Gastrocnemius medialis (tissue), 4 donors: ENCODE measurements around the gene ZNF521. TPM values are rescaled to one million over a fixed set of nuclear protein-coding genes. Genes with fewer than 3 reads are reported as not detected.

Experiments used
- ATAC-seq, 2 donors: fragments of 150-250 bp; one replicate each; pipeline ENCODE4 v1.9.1; 2016
- DNase-seq, 2 donors: peaks; one replicate each; pipeline ENCODE4 v3.0.0-alpha.2; 2019
- H3K27ac ChIP-seq, 4 donors: fragments of 200-600 bp; sonication (generic); 1 replicate in 1 of 4; 2 replicates in 3 of 4; pipeline ENCODE4 v1.5.1; 2016 to 2018; ENCODE audit warnings: mild to moderate bottlenecking in 2 of 4, moderate library complexity in 1 of 4
- H3K27me3 ChIP-seq, 3 donors: fragments of 200-600 bp; sonication (generic) in 2 of 3; 1 replicate in 1 of 3; 2 replicates in 2 of 3; pipeline versions ENCODE4 v1.5.1 to v1.6.0; 2016 to 2019; ENCODE audit warnings: mild to moderate bottlenecking in 1 of 3, moderate library complexity in 1 of 3
- H3K36me3 ChIP-seq, 2 donors: fragments of 200-600 bp; sonication (generic) in 1 of 2; one replicate each; pipeline ENCODE4 v1.5.1; 2017 to 2018
- H3K4me1 ChIP-seq, 2 donors: fragments of 200-600 bp; sonication (generic) in 1 of 2; one replicate each; pipeline ENCODE4 v1.5.1; 2016 to 2017; ENCODE audit warnings: mild to moderate bottlenecking in 2 of 2
- H3K4me3 ChIP-seq, 4 donors: fragments of 200-600 bp; sonication (generic) in 3 of 4; 1 replicate in 1 of 4; 2 replicates in 3 of 4; pipeline ENCODE4 v1.5.1; 2016 to 2019; ENCODE audit warnings: mild to moderate bottlenecking in 2 of 4
- H3K9me3 ChIP-seq, 3 donors: fragments of 200-600 bp; sonication (generic) in 2 of 3; 1 replicate in 1 of 3; 2 replicates in 2 of 3; pipeline ENCODE4 v1.5.1; 2016 to 2019
- POLR2A ChIP-seq, 2 donors: fragments of 450-650 bp; IDR thresholded peaks; one replicate each; pipeline ENCODE4 v1.6.1; 2017; ENCODE audit warnings: antibody characterized with exemption in 2 of 2, mild to moderate bottlenecking in 2 of 2, moderate library complexity in 2 of 2
- in situ Hi-C, 4 donors: fragments of 200-750 bp; cut with MboI; loops; one replicate each; pipeline versions ENCODE4 v1.15.0 to v1.8.0; 2017; ENCODE audit warnings: low sequenced_read_pairs in 4 of 4
- intact Hi-C: fragments of 100-400 bp; cut with DNase I; formaldehyde crosslinking; loops from one replicate; pipeline ENCODE4 v1.15.1; 2023; ENCODE audit warnings: low total_unique reads
- total RNA-seq, 4 donors: library from RNA; depleted of rRNA; stranded (reverse); fragments of >200 nt; gene quantifications; one replicate each; pipeline versions ENCODE4 v1.1.0 to v1.2.3, GENCODE V29; 2016
- TF ChIP-seq, protein P1 (sequence below), 5 experiments: fragments of 450-650 bp in 3 of 5; fragments of 200-600 bp in 2 of 5; sonication (generic) in 2 of 5; IDR thresholded peaks in 4 of 5; conservative IDR thresholded peaks in 1 of 5; 1 replicate in 4 of 5; 2 replicates in 1 of 5; pipeline ENCODE4 v1.5.1; 2016 to 2019; ENCODE audit warnings: antibody characterized with exemption in 5 of 5, mild to moderate bottlenecking in 3 of 5, moderate library complexity in 3 of 5

The ZNF521 gene
- total RNA-seq, 4 donors from 2014 or later = 3.5 to 15.6 (median 4.7) TPM

DNA sequence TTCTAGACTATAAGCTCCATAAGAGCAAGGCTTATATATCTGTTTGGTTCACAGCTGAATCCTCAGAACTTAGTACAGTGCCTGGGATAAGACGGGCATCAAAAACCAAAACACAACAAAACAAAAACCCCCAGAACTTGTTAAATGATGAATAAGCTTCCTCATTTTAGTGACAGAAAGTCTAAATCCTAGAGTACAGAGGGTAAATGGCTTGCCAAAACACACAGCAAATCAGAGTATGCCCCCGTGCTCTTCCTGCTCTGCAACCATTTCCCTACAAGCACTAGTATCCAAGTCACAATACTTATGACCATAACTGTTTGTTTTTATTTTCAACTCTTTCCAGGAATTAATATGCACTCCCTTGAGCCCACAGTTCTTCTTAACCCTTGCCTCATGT, 10.1 kb downstream of the ZNF521 start:
- intact Hi-C loops = no loop called here
- ATAC-seq (no peak), DNase-seq (no peak)
- in situ Hi-C loops = loop anchor here in 1 of 4 donors (25.0 kb wide), 1 partner anchor 355 kb away; no protein-coding TSS in a partner anchor
- Histone ChIP-seq H3K9me3 (no peaks in the 10 kb centered on the region), H3K27ac (no peak overlapping the region), H3K27me3 (no peaks in the 10 kb centered on the region), H3K4me1 (peaks cover 17 to 24% of the 10 kb centered on the region in 2 donors), H3K4me3 (no peak overlapping the region), H3K36me3 (no peaks in the 10 kb centered on the region)
- TF ChIP-seq, protein P1, sequence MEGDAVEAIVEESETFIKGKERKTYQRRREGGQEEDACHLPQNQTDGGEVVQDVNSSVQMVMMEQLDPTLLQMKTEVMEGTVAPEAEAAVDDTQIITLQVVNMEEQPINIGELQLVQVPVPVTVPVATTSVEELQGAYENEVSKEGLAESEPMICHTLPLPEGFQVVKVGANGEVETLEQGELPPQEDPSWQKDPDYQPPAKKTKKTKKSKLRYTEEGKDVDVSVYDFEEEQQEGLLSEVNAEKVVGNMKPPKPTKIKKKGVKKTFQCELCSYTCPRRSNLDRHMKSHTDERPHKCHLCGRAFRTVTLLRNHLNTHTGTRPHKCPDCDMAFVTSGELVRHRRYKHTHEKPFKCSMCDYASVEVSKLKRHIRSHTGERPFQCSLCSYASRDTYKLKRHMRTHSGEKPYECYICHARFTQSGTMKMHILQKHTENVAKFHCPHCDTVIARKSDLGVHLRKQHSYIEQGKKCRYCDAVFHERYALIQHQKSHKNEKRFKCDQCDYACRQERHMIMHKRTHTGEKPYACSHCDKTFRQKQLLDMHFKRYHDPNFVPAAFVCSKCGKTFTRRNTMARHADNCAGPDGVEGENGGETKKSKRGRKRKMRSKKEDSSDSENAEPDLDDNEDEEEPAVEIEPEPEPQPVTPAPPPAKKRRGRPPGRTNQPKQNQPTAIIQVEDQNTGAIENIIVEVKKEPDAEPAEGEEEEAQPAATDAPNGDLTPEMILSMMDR (IDR thresholded peaks at IDR 0.05 in 4 of 5, conservative IDR thresholded peaks at IDR 0.05 in 1 of 5) = no peak
- no peak for TF ChIP-seq POLR2A (IDR thresholded peaks at IDR 0.05)

DNA sequence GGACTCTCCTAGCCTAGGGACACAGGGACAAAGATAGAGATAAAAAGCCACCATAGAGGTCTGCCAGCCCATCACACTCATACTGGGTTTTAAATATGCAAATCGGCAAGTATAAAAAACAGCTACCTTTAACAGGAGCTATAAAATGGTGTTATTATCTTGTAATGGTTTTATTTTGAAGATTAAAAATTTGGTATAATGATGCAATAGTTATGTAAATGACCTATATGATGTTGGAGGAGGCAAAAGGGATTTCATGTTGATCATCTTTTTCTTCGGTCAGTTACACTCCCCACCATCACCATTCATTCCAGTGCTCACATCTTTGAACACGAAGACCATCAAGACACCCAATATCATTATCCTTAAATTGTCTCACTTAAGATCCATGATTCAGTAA, 11.2 kb downstream of the ZNF521 start:
- H3K36me3 ChIP-seq = no peaks in the 10 kb centered on the region
- peaks cover 7 to 14% of the 10 kb centered on the region in 2 donors for H3K4me1 ChIP-seq
- H3K27ac ChIP-seq = no peak overlapping the region
- ATAC-seq = no peak
- H3K27me3 ChIP-seq = no peaks in the 10 kb centered on the region
- in situ Hi-C loops (loop anchor here in 1 of 4 donors (25.0 kb wide), 1 partner anchor 353 kb away; no protein-coding TSS in a partner anchor), intact Hi-C loops (no loop called here)
- no peak for TF ChIP-seq POLR2A (IDR thresholded peaks at IDR 0.05)
- TF ChIP-seq, protein P1 (IDR thresholded peaks at IDR 0.05 in 4 of 5, conservative IDR thresholded peaks at IDR 0.05 in 1 of 5) = no peak
- no peak for DNase-seq
- H3K9me3 ChIP-seq = no peaks in the 10 kb centered on the region
- H3K4me3 ChIP-seq = no peak overlapping the region

- in situ Hi-C loops = loop anchor here in 1 of 4 donors (25.0 kb wide), 1 partner anchor 348 kb away; no protein-coding TSS in a partner anchor
- no peak for DNase-seq
- intact Hi-C loops = no loop called here
- Histone ChIP-seq H3K36me3 (no peaks in the 10 kb centered on the region), H3K27ac (no peak overlapping the region), H3K4me3 (no peak overlapping the region), H3K9me3 (no peaks in the 10 kb centered on the region), H3K4me1 (peaks cover 0 to 11% of the 10 kb centered on the region in 2 donors), H3K27me3 (no peaks in the 10 kb centered on the region)
- no peak for TF ChIP-seq POLR2A (IDR thresholded peaks at IDR 0.05)
- TF ChIP-seq, protein P1 (IDR thresholded peaks at IDR 0.05 in 4 of 5, conservative IDR thresholded peaks at IDR 0.05 in 1 of 5) = no peak
- no peak for ATAC-seq
Observed at GRCh38 chr18:25335676-25336075, 16.3 kb downstream of the ZNF521 start.

DNA sequence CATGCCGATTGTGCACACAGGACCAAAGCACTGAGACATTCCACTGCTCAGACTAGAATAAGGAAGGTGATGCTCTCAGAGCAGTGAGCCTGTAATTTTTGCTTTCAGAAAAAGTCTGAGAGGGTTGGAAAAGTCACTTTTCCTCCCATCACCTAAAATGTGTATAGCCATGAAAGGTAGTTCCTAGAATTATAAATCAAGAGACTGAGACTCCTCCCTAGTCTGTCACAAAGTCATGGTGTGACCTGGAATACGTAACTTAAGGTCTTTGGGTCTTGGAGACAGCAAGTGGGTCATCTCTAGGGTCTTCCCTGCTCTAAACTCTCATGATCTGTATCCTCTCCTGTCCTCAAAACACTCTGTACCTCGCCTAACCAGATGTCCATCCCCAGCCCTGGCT, 16.9 kb downstream of the ZNF521 start:
- intact Hi-C loops = no loop called here
- H3K36me3 ChIP-seq = no peaks in the 10 kb centered on the region
- H3K4me3 ChIP-seq = no peak overlapping the region
- H3K27me3 ChIP-seq = no peaks in the 10 kb centered on the region
- no peak overlapping the region for H3K27ac ChIP-seq
- DNase-seq (no peak), ATAC-seq (no peak)
- in situ Hi-C loops = loop anchor here in 1 of 4 donors (25.0 kb wide), 1 partner anchor 348 kb away; no protein-coding TSS in a partner anchor
- H3K4me1 ChIP-seq = peaks cover 0 to 11% of the 10 kb centered on the region in 2 donors
- no peak for TF ChIP-seq POLR2A (IDR thresholded peaks at IDR 0.05)
- TF ChIP-seq, protein P1 (IDR thresholded peaks at IDR 0.05 in 4 of 5, conservative IDR thresholded peaks at IDR 0.05 in 1 of 5) = no peak
- no peaks in the 10 kb centered on the region for H3K9me3 ChIP-seq

DNA sequence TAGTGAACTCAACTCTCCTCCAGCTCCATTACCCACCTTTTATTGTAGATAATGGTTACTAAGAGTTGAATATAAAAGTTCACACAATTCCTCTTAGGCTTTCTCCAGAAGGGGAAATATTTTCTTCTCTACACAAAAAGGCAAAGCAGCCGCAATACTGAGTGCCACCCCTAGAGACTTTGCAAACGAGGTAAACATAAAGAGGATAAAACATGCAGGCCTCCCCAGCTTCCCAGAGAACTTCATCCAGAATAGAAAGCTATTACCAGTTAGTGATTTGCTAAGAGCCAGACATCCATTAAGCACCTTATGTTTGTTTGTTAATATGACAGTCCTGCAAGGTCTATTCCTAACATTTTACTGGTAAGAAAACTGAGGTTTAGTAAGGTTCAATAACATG, 17.4 kb downstream of the ZNF521 start:
- no peak for TF ChIP-seq POLR2A (IDR thresholded peaks at IDR 0.05)
- TF ChIP-seq, protein P1 (IDR thresholded peaks at IDR 0.05 in 4 of 5, conservative IDR thresholded peaks at IDR 0.05 in 1 of 5) = no peak
- no peaks in the 10 kb centered on the region for H3K27me3 ChIP-seq
- in situ Hi-C loops = loop anchor here in 1 of 4 donors (25.0 kb wide), 1 partner anchor 347 kb away; no protein-coding TSS in a partner anchor

More for the DNA sequence above, 17.4 kb downstream of the ZNF521 start:
- Histone ChIP-seq H3K4me1 (peaks cover 0 to 11% of the 10 kb centered on the region in 2 donors), H3K4me3 (no peak overlapping the region), H3K36me3 (no peaks in the 10 kb centered on the region), H3K9me3 (no peaks in the 10 kb centered on the region), H3K27ac (no peak overlapping the region)
- ATAC-seq (no peak), DNase-seq (no peak)
- intact Hi-C loops = no loop called here
